AML-193 (cell line): ENCODE data around the gene HAGH.
"Not testable (repeated sequence)": the region's sequence is repeated elsewhere in the genome, so short reads cannot be mapped to it uniquely, and the experiment has no call there.

Experiments
- DNase-seq, 2 experiments: peaks; one replicate each; lab custom pipeline; 2025; lab: John Stamatoyannopoulos, UW

HAGH gene

DNA sequence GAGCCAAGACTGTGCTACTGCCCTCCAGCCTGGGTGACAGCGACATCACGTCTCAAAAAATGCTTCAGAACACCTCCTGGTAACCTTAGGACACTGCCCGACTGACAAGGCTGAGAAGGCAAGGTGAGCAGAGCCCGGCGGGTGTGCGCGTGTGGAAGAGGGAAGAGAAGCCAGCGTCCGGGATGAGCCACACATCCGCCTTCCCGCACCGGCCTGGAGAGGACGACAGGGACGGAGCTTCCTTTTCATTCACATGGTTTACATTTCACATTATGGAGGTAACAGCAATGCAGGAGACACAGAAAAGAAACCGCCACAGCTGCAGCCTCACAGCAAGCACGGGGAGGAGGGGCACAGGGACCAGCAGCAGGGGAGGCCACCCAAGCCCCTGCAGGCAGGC lies 16.5 kb downstream of the HAGH start:
- no peak for DNase-seq

DNA sequence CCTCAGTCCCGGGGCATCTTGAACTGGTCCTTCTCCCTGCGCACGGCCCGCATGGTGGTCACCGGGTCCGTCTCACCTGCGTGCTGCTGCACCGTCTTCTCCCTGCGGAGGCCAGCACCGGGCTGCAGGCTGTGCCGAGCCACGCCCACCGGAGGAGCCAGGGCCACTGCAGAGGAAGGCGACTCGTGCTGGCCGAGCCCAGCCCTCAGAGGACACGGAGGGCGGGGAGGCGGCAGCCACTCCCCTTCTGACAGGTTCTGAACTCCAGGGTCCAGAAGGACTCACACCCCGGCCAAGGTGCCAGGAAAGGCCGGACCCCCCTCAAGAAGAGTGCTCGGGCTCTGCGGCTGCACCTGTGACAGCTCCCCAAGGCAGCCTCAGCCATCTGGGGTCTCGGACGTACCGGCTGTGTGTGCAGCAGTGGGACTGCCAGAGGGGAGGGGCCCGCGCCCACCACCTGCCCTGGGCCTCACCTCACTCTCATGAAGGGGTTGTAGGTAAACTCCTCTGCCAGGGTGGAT lies 17.3 kb downstream of the HAGH start:
- DNase-seq: no peak

DNA sequence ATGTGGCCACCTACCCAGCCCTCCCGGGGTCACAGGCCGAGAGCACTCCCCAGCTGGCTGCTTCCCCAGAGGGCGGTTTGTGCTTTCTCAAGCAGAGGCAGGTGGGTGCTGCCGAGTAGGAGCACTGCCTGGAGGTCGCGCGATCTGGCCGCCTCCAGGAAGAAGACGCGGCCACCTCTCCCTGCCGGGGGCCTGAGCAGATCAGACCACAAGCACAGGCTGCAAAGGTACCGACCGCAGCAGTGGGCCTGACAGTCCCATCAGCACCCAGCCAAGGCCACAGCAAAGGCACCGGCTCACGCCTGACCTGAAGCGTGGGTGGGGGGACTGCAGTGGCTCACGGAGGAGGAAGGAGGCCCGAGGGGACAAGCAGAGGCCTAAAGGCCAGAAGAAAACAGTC lies 17.9 kb downstream of the HAGH start:
- no peak for DNase-seq

DNA sequence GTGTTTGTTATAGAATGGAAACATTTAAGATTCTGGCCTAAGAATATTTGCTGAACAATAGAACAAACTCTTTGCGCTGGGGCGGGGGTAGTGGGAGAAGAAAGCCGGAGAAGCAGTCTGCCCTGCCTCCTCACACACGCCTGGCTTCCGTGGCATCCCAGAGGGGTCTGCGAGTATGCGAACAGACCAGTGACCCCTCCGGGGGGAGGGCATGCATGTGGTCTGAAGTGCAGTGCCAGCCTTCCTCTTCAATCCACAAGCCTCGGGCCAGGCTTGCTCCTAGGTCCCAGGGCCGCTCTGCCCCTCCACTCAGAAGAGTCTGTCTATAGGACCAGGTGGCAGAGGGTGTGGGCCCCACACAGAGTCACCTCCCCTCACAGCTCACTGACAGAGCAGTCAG lies 19.0 kb downstream of the HAGH start:
- DNase-seq: no peak

DNA sequence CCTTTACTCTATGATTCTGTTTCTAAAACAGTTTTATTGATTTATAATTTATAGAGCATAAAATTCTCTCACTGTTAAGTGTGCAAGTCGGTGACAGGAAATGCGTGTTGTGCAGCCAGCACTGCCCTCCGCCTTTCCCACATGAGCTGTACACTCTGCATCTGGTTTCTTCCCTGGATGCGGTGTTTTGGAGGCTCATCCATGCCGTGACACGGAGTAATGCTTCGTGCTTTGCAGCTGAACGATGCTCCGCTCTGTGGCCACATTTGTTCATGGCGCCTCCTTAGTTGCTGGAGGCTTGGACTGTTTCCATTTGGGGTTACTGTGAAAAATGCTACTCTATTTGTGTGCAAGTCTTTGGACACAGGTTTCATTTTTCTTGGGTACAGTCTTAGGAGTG lies 25.9 kb downstream of the HAGH start:
- DNase-seq: no peak

DNA sequence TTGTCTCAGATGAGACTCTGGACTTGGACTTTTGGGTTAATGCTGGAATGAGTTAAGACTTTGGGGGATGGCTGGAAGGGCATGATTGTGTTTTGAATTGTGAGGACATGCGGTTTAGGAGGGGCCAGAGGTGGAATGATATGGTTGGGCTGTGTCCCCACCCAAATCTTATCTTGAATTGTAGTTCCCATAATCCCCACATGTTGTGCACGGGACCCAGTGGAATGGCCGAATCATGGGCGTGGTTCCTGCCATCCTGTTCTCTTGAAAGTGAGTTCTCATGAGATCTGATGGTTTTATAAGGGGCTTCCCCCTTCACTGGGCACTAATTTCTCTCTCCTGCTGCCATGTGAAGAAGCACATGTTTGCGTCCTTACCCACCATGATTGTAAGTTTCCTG lies 27.4 kb downstream of the HAGH start:
- not testable (repeated sequence) for DNase-seq

DNA sequence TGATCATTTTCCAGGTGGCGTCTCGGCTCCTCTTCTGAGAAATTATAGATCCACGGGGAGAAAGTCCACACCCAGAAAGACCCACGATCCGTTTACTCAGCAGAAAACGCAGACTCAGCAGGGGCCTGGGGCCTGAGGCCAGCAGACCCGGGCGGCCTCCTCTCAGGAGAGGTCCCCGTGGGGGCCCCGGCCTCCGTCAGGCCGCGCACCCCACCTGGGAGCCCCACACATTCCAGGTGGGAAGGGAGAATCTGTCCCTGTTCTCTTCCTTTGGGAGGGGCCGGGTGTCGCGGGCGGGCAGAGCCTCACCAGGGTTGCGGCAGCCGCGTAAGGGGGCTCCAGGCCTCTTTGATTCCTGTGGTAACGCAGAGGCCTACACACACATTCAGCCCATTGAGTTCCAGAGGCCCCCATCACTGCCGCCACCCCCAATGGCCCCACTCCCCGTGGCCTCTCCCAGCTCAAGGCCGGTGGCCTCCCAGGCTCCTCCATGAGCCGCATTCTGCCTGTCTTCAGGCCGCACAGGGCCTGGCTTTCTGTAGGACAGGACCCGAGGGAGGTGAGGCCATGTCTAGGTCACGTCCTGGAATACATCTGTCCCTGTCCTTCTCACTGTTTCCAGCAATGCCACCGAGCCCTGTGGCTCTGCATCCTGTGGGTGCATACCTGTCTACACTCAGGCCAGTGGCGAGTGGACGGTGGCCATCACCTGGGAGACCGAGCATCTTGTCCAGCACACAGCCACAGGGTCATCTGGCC lies 31.5 kb downstream of the HAGH start:
- no peak for DNase-seq

DNA sequence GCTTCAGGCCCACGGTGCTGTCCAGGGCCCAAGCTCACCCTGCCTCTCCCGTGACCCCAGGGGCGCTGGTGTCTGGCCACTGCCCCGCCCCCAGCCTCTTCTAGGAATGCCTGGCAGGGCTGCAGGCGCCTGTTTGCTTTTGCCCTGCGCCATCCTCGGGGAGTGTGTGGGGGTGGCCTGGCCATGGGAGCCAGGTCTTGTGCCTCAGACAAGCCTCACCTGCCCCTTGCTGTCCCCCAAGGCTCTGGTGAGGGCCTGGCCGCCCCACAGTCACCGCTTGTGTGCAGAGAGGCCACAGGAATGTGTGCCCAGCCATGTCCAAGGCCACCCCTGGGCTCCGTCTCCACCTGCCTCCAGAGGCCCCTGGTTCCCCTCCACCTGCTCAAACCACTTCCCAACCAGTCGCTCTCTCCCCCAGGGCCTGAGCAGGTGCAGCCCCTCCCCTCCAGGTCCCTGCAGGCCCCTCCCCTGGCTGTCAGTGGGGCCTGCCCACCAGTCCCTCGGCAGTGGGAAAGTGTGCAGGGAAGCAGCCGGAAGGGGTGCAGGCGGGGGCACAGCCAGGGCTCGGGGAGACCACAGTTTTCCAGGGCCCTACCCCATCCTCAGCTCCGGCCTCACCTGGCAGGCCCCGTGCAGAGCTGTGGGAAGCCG lies 32.3 kb downstream of the HAGH start:
- DNase-seq: no peak

DNA sequence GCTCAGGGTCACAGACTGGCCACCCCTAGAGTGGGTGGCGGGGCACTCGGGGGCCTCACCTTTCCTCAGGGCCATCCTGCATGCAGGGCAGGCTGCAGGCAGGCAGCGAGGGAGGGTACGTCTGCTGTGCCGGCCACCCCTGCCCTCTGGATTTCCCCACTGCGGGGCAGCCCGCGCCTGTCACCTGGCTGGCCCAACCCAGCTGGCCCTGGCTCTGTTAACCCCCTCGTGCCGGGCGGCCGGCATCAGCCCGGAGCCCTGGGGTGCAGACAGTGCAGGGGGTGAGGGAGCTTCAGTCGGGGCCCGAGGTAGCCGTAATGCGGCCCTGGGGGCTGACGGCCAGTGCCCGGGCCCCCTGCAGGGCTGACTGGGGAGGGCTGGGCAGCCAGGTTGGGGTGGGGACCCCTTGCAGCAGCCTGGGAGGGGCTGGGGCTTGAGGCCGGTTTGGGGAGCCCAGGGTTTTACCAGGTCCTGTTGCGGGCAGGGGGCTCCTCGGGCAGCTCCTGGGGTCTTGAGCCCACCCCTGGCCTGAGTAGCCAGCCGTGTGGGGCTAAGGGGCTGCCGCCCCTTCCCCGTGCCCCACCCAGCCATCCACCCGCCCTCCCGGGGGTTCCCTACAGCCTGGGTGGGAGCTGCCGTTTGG lies 32.9 kb downstream of the HAGH start, which contains the start of gene IGFALS:
IGFALS (minus strand) TSS at position 128 of the 643 bp plus-strand sequence; CDS start at position 75, 53 bp downstream.
- DNase-seq: no peak

DNA sequence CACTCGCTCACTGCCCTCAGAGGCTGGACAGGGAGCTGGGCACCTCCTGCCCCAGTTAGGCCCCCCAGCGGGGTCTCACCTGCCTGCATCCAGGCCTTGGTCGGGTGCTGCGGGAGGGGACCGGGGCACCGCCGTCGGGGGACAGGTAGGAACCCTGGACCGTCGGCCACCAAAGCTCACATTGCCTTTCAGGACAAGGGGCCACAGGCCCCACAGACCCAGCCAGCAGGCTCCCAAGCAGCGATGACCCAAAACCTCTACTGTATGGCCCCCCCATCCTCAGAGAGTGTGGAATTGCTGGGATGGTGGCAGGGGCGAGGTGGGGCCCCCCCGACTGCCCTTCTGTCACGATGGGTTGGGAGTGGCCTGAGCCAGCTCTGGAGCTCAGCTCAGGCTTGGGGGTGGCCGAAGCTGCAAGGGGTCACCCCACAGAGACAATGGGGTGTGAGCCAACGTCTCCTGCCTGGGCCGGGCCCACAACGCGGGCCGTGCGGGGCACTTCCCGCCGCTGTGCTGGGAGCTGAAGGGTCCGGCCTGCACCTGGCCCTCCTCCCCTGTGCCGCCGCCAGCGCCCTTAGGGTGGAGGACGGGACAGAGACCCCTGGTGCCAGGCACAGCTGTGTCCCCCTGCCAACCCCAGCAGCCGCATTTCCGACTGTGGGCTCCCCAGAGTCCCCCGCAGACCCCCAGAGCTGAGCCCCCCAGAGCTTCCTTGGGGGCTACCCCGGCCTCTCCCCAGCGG lies 33.6 kb downstream of the HAGH start:
- DNase-seq: no peak

DNA sequence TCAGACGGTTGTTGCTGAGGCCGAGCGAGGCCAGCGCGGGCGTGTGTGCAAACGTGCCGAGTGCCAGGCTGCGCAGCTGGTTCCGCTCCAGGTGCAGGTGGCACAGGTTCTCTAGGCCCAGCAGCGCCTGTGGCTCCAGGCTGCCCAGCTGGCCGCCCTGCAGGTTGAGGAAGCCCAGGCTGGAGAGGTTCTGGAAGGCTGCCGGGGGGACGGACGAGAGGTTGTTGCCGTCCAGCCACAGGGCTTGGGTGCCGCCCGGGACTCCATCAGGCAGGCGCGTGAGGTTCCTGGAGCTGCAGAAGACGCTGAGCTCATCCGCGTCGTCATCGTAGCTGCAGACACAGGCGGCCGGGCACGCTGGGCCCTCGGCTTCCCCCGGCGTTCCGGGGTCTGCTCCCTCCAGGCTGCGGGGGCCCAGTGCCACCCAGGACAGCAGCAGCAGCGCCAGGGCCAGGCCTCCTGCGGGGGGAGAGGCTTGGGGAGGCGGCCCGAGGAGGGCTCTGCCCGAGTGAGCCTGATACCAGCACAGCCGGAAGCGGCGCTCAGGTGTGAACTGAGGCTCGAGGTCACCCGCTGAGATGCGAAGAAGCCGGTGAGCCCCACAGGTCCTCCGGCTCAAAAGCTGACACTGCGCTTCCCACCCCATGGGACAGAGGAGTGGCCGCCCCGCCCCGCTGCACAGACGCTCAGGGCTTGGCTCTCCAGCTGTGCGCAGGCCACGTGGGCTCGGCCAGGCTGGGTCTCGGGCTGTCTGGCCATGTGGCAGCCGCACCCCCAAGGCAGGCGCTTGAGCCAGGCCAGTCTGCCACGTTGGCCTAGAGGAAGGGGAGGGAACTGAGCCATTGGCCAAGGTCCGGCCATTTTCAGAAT lies 34.4 kb downstream of the HAGH start:
- no peak for DNase-seq

DNA sequence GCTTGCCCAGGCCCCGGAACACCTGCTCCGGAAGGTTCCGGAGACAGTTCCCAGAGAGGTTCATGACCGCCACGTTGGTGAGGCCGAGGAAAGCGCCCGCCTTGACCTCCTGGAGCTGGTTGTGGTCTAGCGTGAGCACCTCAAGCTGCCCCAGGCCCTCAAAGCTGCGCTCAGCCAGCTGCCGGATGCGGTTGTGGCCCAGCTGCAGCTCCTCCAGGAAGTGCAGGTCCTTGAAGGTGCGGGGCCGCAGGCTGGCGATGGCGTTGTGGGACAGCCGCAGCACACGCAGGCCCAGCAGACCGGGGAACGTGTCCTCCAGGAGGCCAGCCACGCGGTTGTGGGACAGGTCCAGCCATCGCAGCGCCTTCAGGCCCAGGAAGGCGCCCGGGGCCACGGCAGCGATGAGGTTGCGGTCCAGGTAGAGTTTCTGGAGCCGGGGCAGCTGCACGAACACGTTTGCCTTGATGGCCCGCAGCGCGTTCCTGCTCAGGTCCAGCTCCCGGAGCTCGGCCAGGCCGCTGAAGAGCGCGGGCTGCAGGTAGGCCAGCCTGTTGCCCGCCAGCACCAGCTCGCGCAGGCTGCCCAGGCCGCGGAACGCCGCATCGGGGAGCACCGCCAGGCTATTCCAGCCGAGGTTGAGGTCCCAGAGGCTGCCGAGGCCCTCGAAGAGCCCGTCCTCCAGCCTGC lies 35.2 kb downstream of the HAGH start:
- no peak for DNase-seq

DNA sequence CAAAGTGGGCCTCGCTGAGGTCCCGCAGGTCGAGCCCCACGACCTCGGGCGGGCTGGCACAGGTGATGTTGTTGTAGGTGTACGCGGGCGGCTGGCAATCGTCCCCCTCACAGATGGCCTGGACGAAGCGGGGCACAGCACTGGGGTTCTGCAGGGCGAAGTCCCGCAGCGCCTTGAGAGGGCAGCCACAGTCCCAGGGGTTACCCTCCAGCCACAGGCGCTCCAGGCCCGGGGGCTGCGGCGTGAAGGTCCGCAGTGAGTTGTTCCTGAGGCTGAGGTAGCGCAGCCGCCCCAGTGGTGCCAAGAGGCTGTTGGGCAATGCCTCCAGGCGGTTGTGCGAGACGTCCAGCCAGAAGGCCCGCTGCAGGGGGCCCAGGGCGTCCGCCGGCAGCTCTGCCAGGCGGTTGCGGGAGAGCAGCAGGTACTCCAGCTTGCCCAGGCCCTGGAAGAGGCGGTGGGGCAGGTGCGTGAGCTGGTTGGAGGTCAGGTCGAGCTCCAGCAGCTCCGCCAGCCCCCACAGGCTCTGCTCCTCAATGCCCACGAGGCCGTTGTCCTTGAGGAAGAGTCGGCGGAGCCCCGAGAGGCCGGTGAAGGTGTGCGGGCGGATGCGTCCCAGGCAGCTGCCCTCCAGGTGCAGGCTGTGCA lies 35.9 kb downstream of the HAGH start:
- DNase-seq: no peak

DNA sequence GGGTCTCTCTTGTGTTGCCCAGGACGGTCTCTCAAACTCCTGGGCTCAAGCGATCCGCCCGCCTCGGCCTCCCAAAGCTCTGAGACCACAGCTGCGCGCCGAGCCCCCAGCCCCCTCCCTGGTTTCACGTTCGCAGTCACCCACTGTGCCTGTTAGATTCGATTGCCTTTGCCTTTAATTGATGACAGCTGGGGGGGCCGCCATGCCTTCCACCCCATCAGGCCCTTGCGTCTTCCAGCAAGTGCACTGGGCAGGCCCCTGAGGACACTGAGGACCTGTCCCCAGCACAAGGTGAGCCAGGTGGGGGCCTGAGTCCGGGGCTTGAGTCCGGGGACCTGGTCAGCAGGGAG lies 36.4 kb downstream of the HAGH start:
- DNase-seq: no peak

DNA sequence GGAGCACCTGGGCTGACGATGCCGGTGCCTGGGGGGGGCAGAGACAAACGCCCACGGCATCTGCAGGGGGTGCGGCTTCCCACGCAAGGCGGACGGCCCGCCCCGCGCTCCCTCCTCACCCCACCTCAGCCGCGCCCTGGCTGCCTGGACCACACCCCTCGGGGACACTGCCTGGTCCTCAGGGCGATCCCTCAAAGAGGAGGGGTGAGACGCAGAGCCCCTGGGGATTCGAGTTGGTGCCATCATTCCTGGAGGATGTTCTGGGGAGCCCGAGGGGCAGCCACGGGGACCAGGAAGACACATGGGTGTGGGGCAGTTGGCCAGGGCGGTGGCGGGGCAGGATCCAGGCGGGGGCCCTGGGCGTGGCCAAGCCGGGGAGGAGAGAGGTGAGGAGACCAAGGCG lies 37.0 kb downstream of the HAGH start:
- no peak for DNase-seq

DNA sequence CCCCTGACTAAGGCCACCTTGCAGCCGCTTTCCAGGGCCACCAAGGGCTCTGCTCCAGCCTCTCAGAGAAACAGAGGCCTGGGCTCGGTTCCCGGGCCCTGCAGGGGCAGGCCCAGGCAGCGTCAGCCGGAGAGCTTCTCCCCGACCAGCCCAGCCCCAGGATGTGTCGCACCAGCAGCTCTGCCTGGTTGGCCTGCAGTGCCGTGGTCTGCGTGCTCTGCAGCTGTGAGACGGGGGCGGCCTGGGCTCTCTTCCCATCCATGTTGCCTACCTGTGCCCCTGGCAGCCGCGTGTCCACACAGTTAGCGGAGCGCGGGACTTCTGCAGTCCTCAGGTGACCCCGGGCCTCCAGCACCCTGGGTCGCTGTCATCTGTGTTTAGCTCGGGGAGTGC lies 37.9 kb downstream of the HAGH start:
- no peak for DNase-seq

DNA sequence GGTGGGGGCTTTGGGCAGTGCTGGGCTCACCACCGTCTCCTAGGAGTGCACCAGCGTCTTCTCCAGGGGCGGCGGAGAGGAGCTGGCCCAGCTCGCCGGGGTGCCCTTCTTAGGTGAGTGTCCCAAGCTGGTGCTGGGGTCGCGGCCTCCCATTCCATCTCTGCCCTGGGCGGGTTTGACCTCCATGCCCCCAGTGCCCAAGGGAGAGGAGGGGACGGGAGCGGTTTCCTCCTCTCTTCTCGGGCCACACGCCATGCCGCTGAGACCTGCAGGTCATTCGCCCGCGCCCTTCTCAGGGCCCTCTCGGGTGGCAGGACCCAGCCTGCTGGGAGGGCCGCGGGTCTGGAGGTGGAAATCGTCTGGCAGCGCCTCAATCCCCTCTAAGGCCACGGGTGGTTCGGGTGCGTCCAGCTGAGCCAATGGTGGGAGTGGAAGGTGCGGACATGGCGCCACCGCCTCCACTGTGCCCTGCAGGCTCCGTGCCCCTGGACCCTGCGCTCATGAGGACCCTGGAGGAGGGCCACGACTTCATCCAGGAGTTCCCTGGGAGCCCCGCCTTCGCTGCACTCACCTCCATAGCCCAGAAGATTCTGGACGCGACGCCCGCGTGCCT lies 38.4 kb downstream of the HAGH start:
- DNase-seq: no peak

DNA sequence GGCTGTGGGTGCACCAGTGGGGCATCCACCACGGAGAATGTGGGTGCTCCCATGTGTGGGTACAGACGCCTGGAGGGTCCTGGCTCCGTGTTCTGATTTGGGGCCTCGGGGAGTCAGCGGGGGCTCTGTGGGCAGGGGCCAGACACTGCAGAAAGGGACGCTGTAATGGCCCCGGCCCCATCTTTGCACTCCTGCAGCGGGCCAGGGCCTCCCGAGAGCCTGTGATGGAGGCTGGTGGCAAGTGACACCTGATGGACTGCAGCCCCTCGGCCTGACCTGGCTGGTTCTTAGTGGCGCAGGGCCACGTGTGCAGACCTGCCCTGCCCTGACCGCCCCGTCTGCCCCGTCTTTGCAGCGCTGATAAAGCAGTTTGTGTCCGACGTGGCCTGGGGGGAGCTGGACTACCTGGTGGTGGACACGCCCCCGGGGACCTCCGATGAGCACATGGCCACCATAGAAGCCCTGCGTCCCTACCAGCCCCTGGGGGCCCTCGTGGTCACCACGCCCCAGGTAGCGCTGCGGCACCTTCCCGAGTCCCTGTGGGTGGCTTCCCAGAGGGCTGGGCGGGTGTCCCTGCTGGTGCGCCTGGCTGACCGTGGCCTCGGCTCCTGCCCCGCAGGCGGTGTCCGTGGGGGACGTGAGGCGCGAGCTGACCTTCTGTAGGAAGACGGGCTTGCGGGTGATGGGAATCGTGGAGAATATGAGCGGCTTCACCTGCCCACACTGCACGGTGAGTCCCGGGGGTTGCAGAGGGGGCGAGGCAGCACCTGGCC lies 39.1 kb downstream of the HAGH start:
- no peak for DNase-seq

DNA sequence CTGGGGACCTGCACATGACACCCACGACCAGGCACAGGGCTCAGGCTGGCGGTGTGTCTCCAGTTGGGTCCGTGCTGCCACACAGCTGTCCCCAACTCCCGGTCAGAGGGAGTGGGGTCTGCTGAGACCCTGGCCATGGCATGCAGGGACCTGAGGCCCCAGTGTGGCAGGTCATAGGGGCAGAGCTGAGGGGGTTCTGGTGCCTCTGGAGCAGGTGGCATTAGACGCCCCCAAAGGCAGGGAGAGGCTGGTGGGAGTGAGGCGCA lies 39.6 kb downstream of the HAGH start:
- no peak for DNase-seq
